CD4-positive, alpha-beta T cell (primary cell): Measurements from ENCODE around the gene DHH. TPM values are rescaled to one million over a fixed set of nuclear protein-coding genes. Genes with fewer than 3 reads are reported as not detected.
"Not testable (repeated sequence)": the region's sequence is repeated elsewhere in the genome, so short reads cannot be mapped to it uniquely, and the experiment has no call there.

Source experiments
- ATAC-seq: fragments of 200-7000 bp; cut with Tn5 transposase; one replicate; pipeline ENCODE4 v1.10.0; 2022; ENCODE audit warnings: mild to moderate bottlenecking; ENCODE audit not compliant: poor library complexity
- CTCF ChIA-PET: fragments of 350-600 bp; sonication (Branson Sonifier 250); formaldehyde crosslinking; loops from one replicate; lab custom pipeline; 2021; ENCODE audit warnings: antibody characterized with exemption, inconsistent platforms; lab: Charles Lee
- POLR2A ChIA-PET: fragments of 350-600 bp; sonication (Branson Sonifier 250); formaldehyde crosslinking; loops from one replicate; lab custom pipeline; 2021; ENCODE audit warnings: antibody characterized with exemption, inconsistent platforms; lab: Charles Lee
- DNase-seq, 14 experiments: peaks; one replicate each; pipeline ENCODE4 v3.0.0-alpha.2; 2013 to 2020; ENCODE audit warnings: mixed read lengths in 2 of 14
- H3K27ac ChIP-seq, 2 donors: one replicate each; pipeline versions ENCODE4 v1.5.1 to v1.7.0; 2013; ENCODE audit warnings: low read length in 2 of 2, low read depth in 1 of 2, mild to moderate bottlenecking in 1 of 2
- H3K27me3 ChIP-seq, 2 experiments: 1 replicate in 1 of 2; 2 replicates in 1 of 2; pipeline versions ENCODE4 v1.6.1 to v1.7.0; 2013; ENCODE audit warnings: low read length in 2 of 2, control low read depth in 1 of 2, mild to moderate bottlenecking in 1 of 2, moderate library complexity in 1 of 2; ENCODE audit not compliant: insufficient read depth in 2 of 2, control insufficient read depth in 1 of 2
- H3K36me3 ChIP-seq: one replicate; pipeline ENCODE4 v1.6.1; 2013; ENCODE audit warnings: low read length, control low read depth; ENCODE audit not compliant: insufficient read depth
- H3K4me1 ChIP-seq: one replicate; pipeline ENCODE4 v1.6.1; 2013; ENCODE audit warnings: low read length, control low read depth; ENCODE audit not compliant: insufficient read depth
- H3K4me3 ChIP-seq: one replicate; pipeline ENCODE4 v1.5.1; 2013; ENCODE audit warnings: mild to moderate bottlenecking, low read length, moderate library complexity
- H3K9me3 ChIP-seq, 2 experiments: 1 replicate in 1 of 2; 2 replicates in 1 of 2; pipeline versions ENCODE4 v1.6.1 to v1.7.0; 2013; ENCODE audit warnings: low read length in 2 of 2, mild to moderate bottlenecking in 2 of 2, control low read depth in 1 of 2, moderate library complexity in 1 of 2; ENCODE audit not compliant: control insufficient read depth in 1 of 2, insufficient read depth in 1 of 2
- H3K27ac Mint-ChIP-seq: one replicate; pipeline ENCODE4 v1.8.0; 2020; ENCODE audit warnings: mixed read lengths
- H3K27me3 Mint-ChIP-seq: one replicate; pipeline ENCODE4 v1.8.0; 2021; ENCODE audit warnings: mixed read lengths
- H3K36me3 Mint-ChIP-seq: one replicate; pipeline ENCODE4 v1.8.0; 2021; ENCODE audit warnings: low read depth, mixed read lengths
- H3K4me1 Mint-ChIP-seq: one replicate; pipeline ENCODE4 v1.8.0; 2021; ENCODE audit warnings: low read depth, mixed read lengths
- H3K4me3 Mint-ChIP-seq: one replicate; pipeline ENCODE4 v1.8.0; 2020; ENCODE audit warnings: mild to moderate bottlenecking, mixed read lengths
- H3K9me3 Mint-ChIP-seq: one replicate; pipeline ENCODE4 v1.8.0; 2020; ENCODE audit warnings: mixed read lengths
- CTCF ChIP-seq: fragments of 200-600 bp; IDR thresholded peaks from one replicate; pipeline ENCODE4 v1.8.0; 2022; ENCODE audit warnings: antibody characterized with exemption, mild to moderate bottlenecking
- intact Hi-C, 2 experiments: fragments of 100-400 bp; cut with DNase I in 1 of 2; cut with micrococcal nuclease in 1 of 2; formaldehyde crosslinking; loops; one replicate each; pipeline versions ENCODE4 v1.15.1 to v1.9.0; 2023 to 2025; cut with DNase I, micrococcal nuclease
- total RNA-seq, 174 experiments: library from RNA in 2 of 174; stranded (reverse) in 2 of 174; gene quantifications; one replicate each; pipeline ENCODE4 v1.2.3 and lab custom pipeline; 2021 to 2026

DHH gene
- total RNA-seq, 2 experiments from 2014 or later = 0.71 to 1.1 TPM

- Mint-ChIP-seq H3K4me1 (peaks cover 23% of the 10 kb centered on the region), H3K9me3 (no peaks in the 10 kb centered on the region), H3K36me3 (peaks cover 4% of the 10 kb centered on the region), H3K27me3 (peaks cover 3% of the 10 kb centered on the region), H3K27ac (peak overlapping the region; percentile 92), H3K4me3 (peak overlapping the region; percentile 97)
- intact Hi-C loops = no loop called here
- no peaks in the 10 kb centered on the region for H3K36me3 ChIP-seq
- ChIA-PET POLR2A (interaction anchor here (0.8 to 2.5 kb wide), 14 partner anchors 10 to 217 kb away, joined by 3 to 30 read pairs (median 4); partner anchors contain the start of genes ARF3, DDX23, KMT2D and LMBR1L), CTCF (interaction anchor here (0.8 to 2.7 kb wide), 9 partner anchors 11 to 216 kb away, joined by 3 to 19 read pairs (median 4); partner anchors contain the start of gene TUBA1B)
- no peaks in the 10 kb centered on the region for H3K27me3 ChIP-seq
- H3K27ac ChIP-seq = peak overlapping the region; percentile 61 to 76
- no peak for ATAC-seq
- TF ChIP-seq CTCF = no peak
- H3K4me3 ChIP-seq = peak overlapping the region; percentile 97
- peaks cover 17% of the 10 kb centered on the region for H3K4me1 ChIP-seq
- no peaks in the 10 kb centered on the region for H3K9me3 ChIP-seq
- DNase-seq = no peak
Observed at GRCh38 chr12:49068879-49069506, 25.6 kb downstream of the DHH start.

GRCh38 chr12:49066120-49066519 is 28.5 kb downstream of the DHH start:
- no peak for TF ChIP-seq CTCF
- H3K9me3 Mint-ChIP-seq = no peaks in the 10 kb centered on the region
- no peak overlapping the region for H3K27ac Mint-ChIP-seq
- H3K4me1 ChIP-seq = peaks cover 23% of the 10 kb centered on the region
- CTCF ChIA-PET = interaction anchor here (1.0 to 3.4 kb wide), 3 partner anchors 23 to 64 kb away, joined by 3 to 29 read pairs (median 5); no protein-coding TSS in a partner anchor
- peaks cover 7% of the 10 kb centered on the region for H3K36me3 Mint-ChIP-seq
- POLR2A ChIA-PET = no interaction called here
- no peak for DNase-seq
- H3K27ac ChIP-seq = no peak overlapping the region
- peak overlapping the region; percentile 37 for H3K4me3 Mint-ChIP-seq
- intact Hi-C loops = no loop called here
- H3K27me3 Mint-ChIP-seq = no peaks in the 10 kb centered on the region
- H3K4me1 Mint-ChIP-seq = peaks cover 30% of the 10 kb centered on the region
- no peaks in the 10 kb centered on the region for H3K9me3 ChIP-seq
- ATAC-seq = no peak
- H3K4me3 ChIP-seq = no peak overlapping the region
- H3K36me3 ChIP-seq = no peaks in the 10 kb centered on the region
- no peaks in the 10 kb centered on the region for H3K27me3 ChIP-seq

GRCh38 chr12:49064767-49065152 is 29.8 kb downstream of the DHH start:
- Histone ChIP-seq H3K4me3 (no peak overlapping the region), H3K36me3 (no peaks in the 10 kb centered on the region), H3K27ac (no peak overlapping the region), H3K27me3 (no peaks in the 10 kb centered on the region), H3K9me3 (no peaks in the 10 kb centered on the region), H3K4me1 (peaks cover 23% of the 10 kb centered on the region)
- H3K36me3 Mint-ChIP-seq = peaks cover 14% of the 10 kb centered on the region
- H3K27ac Mint-ChIP-seq = no peak overlapping the region
- no peak for ATAC-seq
- intact Hi-C loops = loop anchor here (1.0 to 5.0 kb wide), 5 partner anchors 24 to 172 kb away; partner anchors contain the start of gene TUBA1B (in 1 of the 2)
- no peak for DNase-seq
- no peak for TF ChIP-seq CTCF
- no peak overlapping the region for H3K4me3 Mint-ChIP-seq
- H3K27me3 Mint-ChIP-seq = no peaks in the 10 kb centered on the region
- ChIA-PET CTCF (interaction anchor here (0.7 to 3.4 kb wide), 16 partner anchors 9 to 67 kb away, joined by 3 to 29 read pairs (median 6); partner anchors contain the start of genes LMBR1L and TUBA1B), POLR2A (interaction anchor here (1.2 to 1.6 kb wide), 3 partner anchors 27 to 212 kb away, joined by 3 to 12 read pairs (median 4); no protein-coding TSS in a partner anchor)
- H3K9me3 Mint-ChIP-seq = no peaks in the 10 kb centered on the region
- H3K4me1 Mint-ChIP-seq = peaks cover 28% of the 10 kb centered on the region

GRCh38 chr12:49061916-49062315 is 32.7 kb downstream of the DHH start:
- H3K36me3 ChIP-seq, POLR2A ChIA-PET, ATAC-seq, DNase-seq, H3K27me3 ChIP-seq, H3K4me3 ChIP-seq, H3K27me3 Mint-ChIP-seq, CTCF ChIA-PET, H3K9me3 ChIP-seq, H3K9me3 Mint-ChIP-seq, H3K27ac ChIP-seq: not testable (repeated sequence)
- peaks cover 42% of the 10 kb centered on the region for H3K4me1 ChIP-seq
- peaks cover 26% of the 10 kb centered on the region for H3K36me3 Mint-ChIP-seq
- peak overlapping the region; percentile 51 for H3K4me3 Mint-ChIP-seq
- intact Hi-C loops = loop anchor here in 1 of 2 experiments (5.0 kb wide), 1 partner anchor 70 kb away; the partner anchor contains the start of gene TUBA1B
- H3K27ac Mint-ChIP-seq = peak overlapping the region; percentile 96
- peaks cover 41% of the 10 kb centered on the region for H3K4me1 Mint-ChIP-seq
